ENCODE data around the gene KLHL29.

DNA sequence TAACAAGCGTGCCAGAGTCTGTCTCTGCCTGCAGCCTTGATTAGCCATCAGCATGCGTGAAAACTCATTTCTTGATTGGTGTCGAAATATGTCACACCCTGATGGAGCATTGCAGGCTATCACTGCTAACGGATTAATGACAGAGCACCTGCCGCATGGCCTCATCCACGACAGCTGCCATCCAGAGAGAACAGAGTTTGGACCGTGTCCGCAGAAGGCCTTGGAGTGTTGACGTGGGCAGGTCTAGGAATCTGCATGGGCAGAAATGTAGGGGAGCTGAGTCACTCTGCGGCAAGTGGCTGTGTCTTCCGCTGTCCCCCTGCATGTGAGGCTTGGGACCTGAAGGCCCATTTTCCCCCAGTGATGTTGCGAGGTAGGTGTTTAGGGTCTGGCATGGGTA is 43.0 kb downstream of the KLHL29 start:
- TF ChIP-seq, protein P1, sequence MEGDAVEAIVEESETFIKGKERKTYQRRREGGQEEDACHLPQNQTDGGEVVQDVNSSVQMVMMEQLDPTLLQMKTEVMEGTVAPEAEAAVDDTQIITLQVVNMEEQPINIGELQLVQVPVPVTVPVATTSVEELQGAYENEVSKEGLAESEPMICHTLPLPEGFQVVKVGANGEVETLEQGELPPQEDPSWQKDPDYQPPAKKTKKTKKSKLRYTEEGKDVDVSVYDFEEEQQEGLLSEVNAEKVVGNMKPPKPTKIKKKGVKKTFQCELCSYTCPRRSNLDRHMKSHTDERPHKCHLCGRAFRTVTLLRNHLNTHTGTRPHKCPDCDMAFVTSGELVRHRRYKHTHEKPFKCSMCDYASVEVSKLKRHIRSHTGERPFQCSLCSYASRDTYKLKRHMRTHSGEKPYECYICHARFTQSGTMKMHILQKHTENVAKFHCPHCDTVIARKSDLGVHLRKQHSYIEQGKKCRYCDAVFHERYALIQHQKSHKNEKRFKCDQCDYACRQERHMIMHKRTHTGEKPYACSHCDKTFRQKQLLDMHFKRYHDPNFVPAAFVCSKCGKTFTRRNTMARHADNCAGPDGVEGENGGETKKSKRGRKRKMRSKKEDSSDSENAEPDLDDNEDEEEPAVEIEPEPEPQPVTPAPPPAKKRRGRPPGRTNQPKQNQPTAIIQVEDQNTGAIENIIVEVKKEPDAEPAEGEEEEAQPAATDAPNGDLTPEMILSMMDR (IDR thresholded peaks at IDR 0.05) = no peak
- TF ChIP-seq POLR2A (IDR thresholded peaks at IDR 0.05) = no peak
